ENCODE measurements around the gene ETFB. TPM values are rescaled to one million over a fixed set of nuclear protein-coding genes. Genes with fewer than 3 reads are reported as not detected.

Gene ETFB
- total and polyA plus RNA-seq, 9 of the 15 experiments (the other 6 are each of a cell fraction or from before 2014, with no cell fraction given): 18.1 to 143 (median 96.1) TPM

- no peak for TF ChIP-seq TGIF2 (CRISPR knock-in tag; IDR thresholded peaks at IDR 0.05)
- TF ChIP-seq FOXK1 (CRISPR knock-in tag; IDR thresholded peaks at IDR 0.05; ENCODE audit: borderline replicate concordance): no peak
- no peak for TF ChIP-seq TFAM (CRISPR knock-in tag; conservative IDR thresholded peaks at IDR 0.05)
- TF ChIP-seq ILF3 (IDR thresholded peaks at IDR 0.05; ENCODE audit: borderline replicate concordance): no peak
- no peak for TF ChIP-seq MAFK (IDR thresholded peaks at IDR 0.05; ENCODE audit: low read length)
- peak; percentile 54 to 62; a peak in 2 of 4 replicates for TF ChIP-seq MAZ (CRISPR knock-in tag; conservative IDR thresholded peaks at IDR 0.05 in 1 of 2, IDR thresholded peaks at IDR 0.05 in 1 of 2)
- TF ChIP-seq ZNF384 (IDR thresholded peaks at IDR 0.05; ENCODE audit: low read depth, low read length): no peak
- TF ChIP-seq ZNF133 (CRISPR knock-in tag; IDR thresholded peaks at IDR 0.05): no peak
- no peak for TF ChIP-seq ZNF717 (CRISPR knock-in tag; IDR thresholded peaks at IDR 0.05)
- TF ChIP-seq NEUROD1 (IDR thresholded peaks at IDR 0.05; ENCODE audit: borderline replicate concordance, low read depth, low read length, partially characterized antibody): no peak
- TF ChIP-seq ZBTB5 (IDR thresholded peaks at IDR 0.05): no peak
- no peak for TF ChIP-seq ZBTB8A (IDR thresholded peaks at IDR 0.05; ENCODE audit: partially characterized antibody)
- no peak for TF ChIP-seq E2F5 (CRISPR knock-in tag; IDR thresholded peaks at IDR 0.05)
- no peak for TF ChIP-seq PTBP1 (IDR thresholded peaks at IDR 0.05; ENCODE audit: low read depth, low read length)
- no peak for TF ChIP-seq ZNF263 (CRISPR knock-in tag; IDR thresholded peaks at IDR 0.05; ENCODE audit: borderline replicate concordance)
- TF ChIP-seq SIN3A (IDR thresholded peaks at IDR 0.05; ENCODE audit: borderline replicate concordance in 2 of 2, control insufficient read depth in 1 of 2, low read depth in 2 of 2, low read length in 2 of 2): no peak
- no peak for TF ChIP-seq HDAC3 (IDR thresholded peaks at IDR 0.05; ENCODE audit: borderline replicate concordance, partially characterized antibody)
- TF ChIP-seq RBM14 (IDR thresholded peaks at IDR 0.05; ENCODE audit: borderline replicate concordance, insufficient read depth, low read depth, low read length): no peak
- no peak for TF ChIP-seq TAL1 (IDR thresholded peaks at IDR 0.05)
- TF ChIP-seq ARHGAP35 (IDR thresholded peaks at IDR 0.05; ENCODE audit: partially characterized antibody): no peak
- TF ChIP-seq ZFP30 (CRISPR knock-in tag; IDR thresholded peaks at IDR 0.05; ENCODE audit: borderline replicate concordance): no peak
- no peak for TF ChIP-seq SMAD1 (IDR thresholded peaks at IDR 0.05; ENCODE audit: low read depth, low read length, partially characterized antibody)
Observed at GRCh38 chr19:51327066-51328001, 38.9 kb downstream of the ETFB start (continued).

Data from K562 (cell line).